Measurements from ENCODE around the gene SLC7A5.

GRCh38 chr16:87851601-87852000, 17.7 kb downstream of the SLC7A5 start:
- TF ChIP-seq CTCF (IDR thresholded peaks at IDR 0.05) = no peak
- no peak for TF ChIP-seq POLR2A (IDR thresholded peaks at IDR 0.05)
